A673 (cell line): ENCODE measurements around the gene BZW2. TPM values are rescaled to one million over a fixed set of nuclear protein-coding genes. Genes with fewer than 3 reads are reported as not detected.
A peak's percentile ranks its signal among the peaks of the same experiment; 100 is the strongest.

Experiments
- BruUV-seq: library from RNA; stranded (reverse); fragments of 400-500 nt; replicated peaks from 2 replicates; lab custom pipeline; 2021; lab: Mats Ljungman, UMichigan
- CTCF ChIA-PET: fragments of 300-600 bp; sonication (Branson Sonifier 250); formaldehyde crosslinking; loops from one replicate; lab custom pipeline; 2022; ENCODE audit warnings: antibody characterized with exemption; lab: Charles Lee
- POLR2A ChIA-PET: fragments of 300-600 bp; sonication (Branson Sonifier 250); formaldehyde crosslinking; loops from one replicate; lab custom pipeline; 2022; ENCODE audit warnings: antibody characterized with exemption; ENCODE audit not compliant: low non-redundant PET; lab: Charles Lee
- DNase-seq: peaks from one replicate; pipeline ENCODE4 v3.0.0-alpha.2; 2015; ENCODE audit warnings: low spot score
- H3K27ac ChIP-seq: fragments of 200-600 bp; sonication (generic); 2 replicates; pipeline ENCODE4 v1.5.1; 2016; ENCODE audit warnings: mixed run types, low read depth, mild to moderate bottlenecking, mixed read lengths, antibody characterized with exemption, low read length; ENCODE audit not compliant: poor library complexity, severe bottlenecking
- H3K27me3 ChIP-seq: fragments of 200-600 bp; sonication (generic); replicated peaks from 2 replicates; pipeline ENCODE4 v1.6.1; 2017; ENCODE audit warnings: mixed run types, low read depth, mild to moderate bottlenecking, mixed read lengths, antibody characterized with exemption, low read length; ENCODE audit not compliant: insufficient read depth, poor library complexity
- H3K36me3 ChIP-seq: fragments of 200-600 bp; sonication (generic); 2 replicates; pipeline ENCODE4 v1.6.1; 2016; ENCODE audit warnings: mixed run types, mild to moderate bottlenecking, mixed read lengths, antibody characterized with exemption, low read length; ENCODE audit not compliant: insufficient read depth, poor library complexity, severe bottlenecking
- H3K4me1 ChIP-seq: fragments of 200-600 bp; sonication (generic); 2 replicates; pipeline ENCODE4 v1.6.1; 2017; ENCODE audit warnings: mixed run types, mild to moderate bottlenecking, mixed read lengths, antibody characterized with exemption, low read length; ENCODE audit not compliant: insufficient read depth, poor library complexity, severe bottlenecking
- H3K4me3 ChIP-seq: fragments of 200-600 bp; sonication (generic); 2 replicates; pipeline ENCODE4 v1.5.1; 2016; ENCODE audit warnings: low read depth, mixed run types, mild to moderate bottlenecking, mixed read lengths, low read length; ENCODE audit not compliant: poor library complexity, severe bottlenecking
- H3K9me3 ChIP-seq: fragments of 200-600 bp; sonication (generic); 2 replicates; pipeline ENCODE4 v1.6.1; 2016; ENCODE audit warnings: mixed run types, low read depth, mild to moderate bottlenecking, mixed read lengths, antibody characterized with exemption, low read length; ENCODE audit not compliant: poor library complexity, severe bottlenecking
- CTCF ChIP-seq: fragments of 300-800, 200-600 bp; sonication (generic); conservative IDR thresholded peaks from 2 replicates; pipeline ENCODE4 v1.5.1; 2017; ENCODE audit warnings: low read depth, mild to moderate bottlenecking, antibody characterized with exemption, low read length, moderate library complexity, mixed read lengths
- EZH2 ChIP-seq: fragments of 200-600 bp; sonication (generic); IDR thresholded peaks from 2 replicates; pipeline ENCODE4 v1.6.1; 2017; ENCODE audit warnings: borderline replicate concordance, low read depth, mild to moderate bottlenecking, mixed read lengths, antibody characterized with exemption, low read length; ENCODE audit not compliant: poor library complexity, severe bottlenecking
- intact Hi-C: fragments of 100-400 bp; cut with micrococcal nuclease; formaldehyde crosslinking; loops from one replicate; pipeline ENCODE4 v1.10.0; 2022; ENCODE audit not compliant: unreplicated experiment
- total RNA-seq: library from RNA; stranded (reverse); gene quantifications from 2 replicates; pipeline ENCODE4 v1.2.3, GENCODE V29; 2021

Gene BZW2
- total RNA-seq, 1 experiment from 2014 or later, result 175 TPM

- ChIA-PET POLR2A (no interaction called here), CTCF (no interaction called here)
- Histone ChIP-seq H3K36me3 (no peaks in the 10 kb centered on the region), H3K27ac (peak overlapping the region; percentile 92), H3K4me1 (peaks cover 51% of the 10 kb centered on the region), H3K9me3 (no peaks in the 10 kb centered on the region), H3K27me3 (no peaks in the 10 kb centered on the region), H3K4me3 (no peak overlapping the region)
- no peak for TF ChIP-seq EZH2
- no peak for TF ChIP-seq CTCF
- BruUV-seq, result no TSS peak
- no peak for DNase-seq
- intact Hi-C loops, result no loop called here
These were observed 69.9 kb downstream of the BZW2 start for GRCh38 chr7:16715928-16716327.

DNA sequence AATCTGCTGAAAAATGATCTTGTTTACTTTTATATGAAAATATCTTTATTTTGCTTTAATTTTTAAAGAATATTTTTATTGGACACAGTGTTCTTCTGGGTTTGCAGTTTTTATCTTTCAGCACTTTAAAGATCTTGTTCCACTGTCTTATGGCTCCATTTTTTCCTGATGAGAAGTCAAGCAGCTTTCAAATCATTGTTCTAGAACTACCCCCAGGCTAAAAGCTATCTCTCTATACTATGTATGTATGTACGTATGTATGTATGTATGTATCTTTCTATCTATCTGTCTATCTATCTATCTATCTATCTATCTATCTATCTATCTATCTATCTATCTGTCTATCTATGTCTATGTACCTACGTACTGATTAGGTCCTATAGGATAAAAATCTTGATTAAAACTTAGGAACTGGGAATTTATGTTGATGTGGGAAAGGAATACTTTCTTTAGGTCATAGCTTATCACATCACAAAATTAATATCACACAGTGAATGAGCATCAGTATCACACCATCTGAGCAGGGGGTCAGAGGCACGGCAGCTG is 72.2 kb downstream of the BZW2 start:
- peaks cover 38% of the 10 kb centered on the region for H3K4me1 ChIP-seq
- intact Hi-C loops, result no loop called here
- H3K36me3 ChIP-seq, result no peaks in the 10 kb centered on the region
- TF ChIP-seq EZH2, result no peak
- TF ChIP-seq CTCF, result no peak
- CTCF ChIA-PET, result no interaction called here
- POLR2A ChIA-PET, result no interaction called here
- no peak for DNase-seq
- H3K27ac ChIP-seq, result no peak overlapping the region
- H3K9me3 ChIP-seq, result no peaks in the 10 kb centered on the region
- no peaks in the 10 kb centered on the region for H3K27me3 ChIP-seq
- no TSS peak for BruUV-seq
- H3K4me3 ChIP-seq, result no peak overlapping the region

- Histone ChIP-seq H3K36me3 (no peaks in the 10 kb centered on the region), H3K27ac (peak overlapping the region; percentile 20), H3K9me3 (no peaks in the 10 kb centered on the region), H3K4me3 (no peak overlapping the region), H3K4me1 (peaks cover 26% of the 10 kb centered on the region), H3K27me3 (no peaks in the 10 kb centered on the region)
- intact Hi-C loops, result no loop called here
- no TSS peak for BruUV-seq
- TF ChIP-seq EZH2 (no peak), CTCF (no peak)
- POLR2A ChIA-PET, result no interaction called here
- DNase-seq, result no peak
- CTCF ChIA-PET, result no interaction called here
These were observed 73.7 kb downstream of the BZW2 start for GRCh38 chr7:16719699-16720098.
